Measurements from ENCODE around the gene ABCC3.

- TF ChIP-seq, protein P1, sequence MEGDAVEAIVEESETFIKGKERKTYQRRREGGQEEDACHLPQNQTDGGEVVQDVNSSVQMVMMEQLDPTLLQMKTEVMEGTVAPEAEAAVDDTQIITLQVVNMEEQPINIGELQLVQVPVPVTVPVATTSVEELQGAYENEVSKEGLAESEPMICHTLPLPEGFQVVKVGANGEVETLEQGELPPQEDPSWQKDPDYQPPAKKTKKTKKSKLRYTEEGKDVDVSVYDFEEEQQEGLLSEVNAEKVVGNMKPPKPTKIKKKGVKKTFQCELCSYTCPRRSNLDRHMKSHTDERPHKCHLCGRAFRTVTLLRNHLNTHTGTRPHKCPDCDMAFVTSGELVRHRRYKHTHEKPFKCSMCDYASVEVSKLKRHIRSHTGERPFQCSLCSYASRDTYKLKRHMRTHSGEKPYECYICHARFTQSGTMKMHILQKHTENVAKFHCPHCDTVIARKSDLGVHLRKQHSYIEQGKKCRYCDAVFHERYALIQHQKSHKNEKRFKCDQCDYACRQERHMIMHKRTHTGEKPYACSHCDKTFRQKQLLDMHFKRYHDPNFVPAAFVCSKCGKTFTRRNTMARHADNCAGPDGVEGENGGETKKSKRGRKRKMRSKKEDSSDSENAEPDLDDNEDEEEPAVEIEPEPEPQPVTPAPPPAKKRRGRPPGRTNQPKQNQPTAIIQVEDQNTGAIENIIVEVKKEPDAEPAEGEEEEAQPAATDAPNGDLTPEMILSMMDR (IDR thresholded peaks at IDR 0.05; ENCODE audit: control extremely low read depth in 1 of 3, insufficient read depth in 1 of 3, low read depth in 1 of 3, low read length in 3 of 3) = no peak
- TF ChIP-seq POLR2A (IDR thresholded peaks at IDR 0.05; ENCODE audit: control extremely low read depth in 1 of 2, low read depth in 2 of 2, low read length in 2 of 2) = no peak
- TF ChIP-seq SIN3A (conservative IDR thresholded peaks at IDR 0.05 in 1 of 2, IDR thresholded peaks at IDR 0.05 in 1 of 2; ENCODE audit: low read depth in 1 of 2, low read length in 2 of 2) = no peak
- no peak for TF ChIP-seq POLR2AphosphoS5 (IDR thresholded peaks at IDR 0.05; ENCODE audit: low read depth, low read length)
- no peak for TF ChIP-seq CEBPB (IDR thresholded peaks at IDR 0.05; ENCODE audit: low read depth, low read length)
- TF ChIP-seq EZH2 (IDR thresholded peaks at IDR 0.05; ENCODE audit: low read depth, low read length, severe bottlenecking) = no peak
- no peak for TF ChIP-seq SUZ12 (IDR thresholded peaks at IDR 0.05; ENCODE audit: low read length)
- no peak for TF ChIP-seq GABPA (IDR thresholded peaks at IDR 0.05; ENCODE audit: borderline replicate concordance, insufficient read depth, low read length)
- TF ChIP-seq NANOG (IDR thresholded peaks at IDR 0.05; ENCODE audit: insufficient read depth, low read depth, low read length, poor library complexity, severe bottlenecking) = no peak
Observed at GRCh38 chr17:50735287-50735686, 100.6 kb downstream of the ABCC3 start.

All from H1 (cell line).